Lung microvascular endothelial cell (primary cell): Measurements from ENCODE around the gene C2CD3. TPM values are rescaled to one million over a fixed set of nuclear protein-coding genes. Genes with fewer than 3 reads are reported as not detected.
A peak's percentile ranks its signal among the peaks of the same experiment; 100 is the strongest.

ENCODE experiments used
- DNase-seq, 2 donors: peaks; one replicate each; pipeline versions ENCODE4 v3.0.0 to v3.0.0-alpha.2; 2010; ENCODE audit warnings: low read depth in 2 of 2
- total RNA-seq: library from RNA; depleted of rRNA; stranded (reverse); fragments of >200 nt; gene quantifications from 2 replicates; pipeline ENCODE4 v1.2.1, GENCODE V29; 2014

C2CD3 gene, protein sequence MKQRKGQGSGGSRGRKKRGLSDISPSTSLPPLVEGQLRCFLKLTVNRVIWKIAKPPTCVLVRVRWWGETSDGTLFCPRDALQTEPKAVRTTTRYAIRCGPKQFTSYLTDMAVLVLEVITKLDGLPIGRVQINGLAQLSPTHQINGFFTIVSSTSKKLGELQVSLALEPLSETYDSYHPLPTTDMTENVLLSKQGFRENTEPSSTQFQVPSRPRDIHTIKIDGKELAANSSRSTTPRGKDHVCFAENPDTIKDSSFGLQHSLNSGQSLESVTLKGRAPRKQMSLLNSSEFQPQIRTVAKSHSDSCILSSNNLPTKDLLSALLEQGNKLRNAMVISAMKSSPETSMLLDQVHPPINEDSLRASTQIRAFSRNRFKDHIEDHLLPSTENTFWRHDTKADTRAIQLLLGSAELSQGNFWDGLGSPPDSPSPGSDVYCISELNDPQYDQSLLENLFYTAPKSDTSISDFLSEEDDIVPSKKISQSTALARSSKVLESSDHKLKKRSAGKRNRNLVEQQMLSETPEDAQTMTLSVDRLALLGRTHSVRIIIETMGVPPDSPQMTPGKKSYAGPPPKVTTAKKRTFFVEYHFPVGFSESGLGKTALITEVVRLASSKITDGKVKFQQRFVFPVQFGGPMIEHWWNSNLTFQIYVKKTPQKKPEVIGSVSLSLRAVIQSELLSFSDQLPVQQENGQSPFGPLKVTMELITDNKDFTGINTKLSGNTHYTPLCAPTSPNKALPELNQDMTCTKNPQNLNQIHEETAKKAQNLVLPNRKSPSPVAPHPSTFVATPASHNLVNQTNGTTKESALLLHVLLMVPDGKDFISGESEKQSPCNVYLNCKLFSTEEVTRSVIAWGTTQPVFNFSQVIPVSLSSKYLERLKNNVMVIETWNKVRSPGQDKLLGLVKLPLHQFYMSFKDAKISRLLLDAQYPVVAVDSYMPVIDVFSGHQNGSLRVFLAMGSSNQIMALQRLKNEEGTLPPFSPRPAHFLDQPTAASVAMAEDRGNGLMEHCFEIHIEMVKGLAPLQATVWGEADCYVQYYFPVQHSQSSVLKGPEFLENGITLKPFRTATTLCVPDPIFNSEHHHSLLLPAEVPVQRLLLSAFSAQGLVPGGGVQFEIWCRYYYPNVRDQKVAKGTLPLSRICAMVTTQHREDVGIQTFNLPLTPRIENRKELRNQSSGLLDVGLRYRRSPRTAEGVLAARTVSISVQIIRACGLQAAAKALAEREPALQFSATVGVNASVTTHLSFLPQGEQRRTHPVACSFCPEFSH (N-terminal part only)
- total RNA-seq = 6.8 and 10.7 TPM in 2 replicates

GRCh38 chr11:74170694-74171629 is at the start of gene C2CD3, which contains the start of gene PPME1:
Gene C2CD3 (minus strand): TSS chr11:74171002. CDS start chr11:74170792, 210 bp downstream.
Gene PPME1 (plus strand): TSS chr11:74171289. CDS start chr11:74171422, 133 bp downstream.
- peak; percentile 98 to 100 for DNase-seq

DNA sequence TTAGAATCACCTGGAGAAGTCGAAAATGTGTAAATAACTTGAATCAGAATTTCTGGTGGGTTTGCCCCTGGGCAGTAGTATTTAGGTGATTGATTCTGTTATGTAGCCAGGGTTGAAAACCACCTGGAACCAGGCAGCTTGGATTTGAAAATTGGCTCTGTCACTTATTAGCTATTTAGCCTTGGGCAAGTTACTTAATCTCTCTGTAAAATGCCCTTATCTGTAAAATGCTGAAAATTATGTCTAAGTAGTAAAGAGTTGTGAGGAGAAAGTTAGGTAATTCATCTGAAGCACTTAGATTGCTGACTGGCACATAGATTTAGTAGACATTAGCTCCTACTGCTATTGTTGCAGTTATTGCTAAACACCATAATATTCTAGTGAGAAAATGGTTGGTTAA is 49.6 kb upstream of the C2CD3 start:
- DNase-seq = no peak

DNA sequence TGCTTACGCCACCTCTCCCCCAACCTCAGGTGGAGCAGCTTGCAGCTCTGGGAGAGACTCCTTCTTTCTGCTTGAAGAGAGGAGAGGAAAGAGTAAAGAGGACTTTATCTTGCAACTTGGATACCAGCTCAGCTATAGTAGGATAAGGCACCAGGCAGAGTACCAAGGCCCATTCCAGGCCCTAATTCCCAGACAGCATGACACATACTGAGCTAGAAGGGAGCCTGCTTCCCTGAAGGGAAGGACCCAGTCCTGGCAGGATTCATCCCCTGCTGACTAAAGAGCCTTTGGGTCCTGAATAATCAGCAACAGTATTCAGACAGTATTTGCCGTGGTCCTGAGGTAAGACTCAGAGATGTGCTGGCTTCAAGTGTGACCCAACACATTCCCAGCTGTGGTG is 41.7 kb upstream of the C2CD3 start:
- no peak for DNase-seq

- no peak for DNase-seq
Measured at GRCh38 chr11:74208507-74208906, 37.7 kb upstream of the C2CD3 start.

GRCh38 chr11:74206746-74207145 is 35.9 kb upstream of the C2CD3 start:
- DNase-seq = no peak

DNA sequence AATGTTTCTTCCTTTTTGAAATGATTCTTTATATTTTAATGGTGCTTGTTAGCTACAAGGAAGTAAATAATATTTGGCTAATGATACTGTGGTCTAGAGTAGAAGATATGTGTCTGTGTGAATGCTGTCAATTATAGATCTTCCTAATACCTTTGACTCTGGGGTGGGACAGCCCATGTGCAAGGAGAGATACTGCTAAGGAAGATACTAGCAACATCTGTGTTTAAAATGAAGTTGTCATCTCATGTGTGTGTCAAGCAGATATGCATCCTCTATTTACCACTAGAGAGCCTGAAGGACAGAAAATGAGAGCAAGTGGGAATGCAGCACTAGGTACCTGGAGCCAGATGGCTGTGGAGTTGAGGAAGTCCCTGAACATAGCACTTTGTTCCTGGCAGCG is 34.4 kb upstream of the C2CD3 start:
- no peak for DNase-seq

DNA sequence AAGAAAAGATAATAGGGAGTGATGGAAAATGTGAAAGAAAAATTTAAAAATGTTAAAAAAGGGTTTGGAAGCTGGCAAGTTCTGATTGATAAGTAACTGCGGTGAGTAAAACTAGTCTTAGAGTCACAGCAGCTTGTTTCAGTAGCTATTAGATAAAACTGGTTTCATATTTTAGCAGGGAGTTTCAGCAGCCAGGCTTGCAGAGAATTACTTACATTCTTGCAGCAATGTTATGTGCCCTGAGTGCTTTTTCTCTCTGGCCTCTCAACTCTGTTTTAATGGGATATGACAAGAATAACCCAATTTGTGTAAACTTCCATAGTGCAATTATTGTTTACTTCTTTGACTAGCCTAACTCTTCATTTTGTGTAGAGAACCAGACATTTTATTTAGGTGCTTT is 33.9 kb upstream of the C2CD3 start:
- no peak for DNase-seq

DNA sequence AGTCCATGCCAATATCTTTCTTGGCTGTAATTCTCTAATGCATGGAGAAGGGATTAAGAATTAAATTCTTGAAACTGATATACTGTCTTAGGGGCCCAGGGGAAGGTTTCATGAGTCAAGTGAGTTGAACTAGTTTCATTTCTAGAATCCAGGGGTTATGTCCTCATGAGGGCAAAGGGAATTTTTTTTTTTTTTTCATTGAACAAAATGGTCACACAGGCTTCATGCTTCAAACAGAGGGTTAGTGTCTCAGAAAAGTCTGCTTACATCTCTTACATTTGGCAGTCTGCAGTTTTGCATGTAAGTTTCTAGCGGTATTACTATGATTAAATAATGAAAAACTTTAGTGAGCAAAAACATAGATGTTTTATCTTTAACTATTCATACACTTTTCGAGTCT is 33.2 kb upstream of the C2CD3 start:
- no peak for DNase-seq

DNA sequence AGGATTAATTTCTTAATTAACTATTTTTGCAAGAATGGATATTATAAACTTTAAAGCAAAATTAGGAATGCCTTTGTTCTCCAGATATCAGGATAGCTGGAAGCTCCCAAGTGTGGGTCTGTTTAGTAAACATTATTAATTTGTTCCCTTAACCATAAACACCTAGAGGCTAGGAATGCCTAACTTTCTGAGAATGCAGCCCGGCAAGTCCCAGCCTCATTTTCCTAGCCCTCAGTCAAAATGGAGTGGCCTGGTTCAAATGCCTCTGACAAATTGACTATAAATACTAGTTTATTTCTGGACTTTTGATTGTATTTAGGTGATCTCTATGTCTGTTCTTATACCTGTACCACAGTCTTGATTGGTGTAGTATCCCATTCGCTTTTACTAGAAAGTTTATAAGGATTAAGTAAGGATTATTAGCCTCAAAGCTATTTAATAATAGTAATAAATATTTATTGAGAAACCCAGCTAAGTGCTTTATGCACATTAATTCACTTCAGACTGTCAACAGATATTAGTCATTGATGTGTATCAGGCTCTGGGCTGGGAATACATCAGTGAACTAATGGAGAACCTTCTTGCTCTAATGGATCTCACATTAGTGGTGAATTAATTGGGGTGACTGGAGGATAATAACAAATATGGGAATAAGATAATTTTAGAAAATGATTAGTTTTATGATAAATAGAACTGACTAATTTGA is 26.1 kb upstream of the C2CD3 start:
- DNase-seq = no peak

GRCh38 chr11:74195828-74196227 is 25.0 kb upstream of the C2CD3 start:
- peak in 1 of 2 donors; percentile 54 for DNase-seq

DNA sequence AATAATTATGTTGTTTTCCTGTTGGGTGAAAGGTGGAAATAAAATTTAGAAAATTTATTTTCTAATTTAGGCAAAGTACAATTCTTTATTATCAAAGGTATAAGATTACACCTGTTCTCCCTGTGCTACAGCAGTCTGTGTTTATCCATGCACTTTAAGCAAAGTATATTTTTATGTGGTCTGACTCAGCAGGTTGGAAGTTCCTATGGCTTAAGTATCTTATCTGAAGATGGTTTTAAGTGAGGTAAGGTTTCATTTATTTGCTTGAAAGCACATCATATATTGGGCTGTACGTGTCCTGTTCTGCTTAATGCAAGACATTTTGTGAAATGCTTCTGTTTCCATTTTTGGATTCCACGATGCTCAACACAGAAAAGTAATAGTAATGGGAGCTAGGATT is 14.9 kb upstream of the C2CD3 start:
- DNase-seq = no peak

GRCh38 chr11:74185285-74185684 is 14.5 kb upstream of the C2CD3 start:
- DNase-seq = no peak

- no peak for DNase-seq
Measured at GRCh38 chr11:74182635-74183034, 11.8 kb upstream of the C2CD3 start.

- peak in 1 of 2 donors; percentile 42 for DNase-seq
Measured at GRCh38 chr11:74179234-74180052, 8.6 kb upstream of the C2CD3 start.

DNA sequence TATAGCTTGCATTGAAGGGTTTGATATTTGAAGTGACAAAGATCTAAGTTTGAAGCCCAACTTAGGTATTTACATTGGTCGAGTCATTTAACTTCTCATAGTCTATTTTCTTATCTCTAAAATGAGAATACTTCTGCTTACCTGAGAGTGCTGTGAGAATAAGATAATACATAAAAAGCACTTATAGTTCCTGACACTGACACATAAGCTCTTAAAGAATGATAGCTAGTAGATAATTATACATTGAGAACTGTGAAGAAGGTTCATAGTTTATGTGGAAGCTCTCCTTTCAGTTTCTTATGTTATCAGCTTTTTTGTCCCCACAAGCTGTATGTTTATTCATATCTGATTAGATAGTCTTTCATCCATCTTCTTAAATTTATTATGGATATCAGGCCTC is 5.1 kb upstream of the C2CD3 start:
- no peak for DNase-seq

- peak in 1 of 2 donors; percentile 2 for DNase-seq
Measured at GRCh38 chr11:74171997-74172396, 1.2 kb upstream of the C2CD3 start.

- no peak for DNase-seq
Measured at GRCh38 chr11:74171630-74171968, 797 bp upstream of the C2CD3 start.

DNA sequence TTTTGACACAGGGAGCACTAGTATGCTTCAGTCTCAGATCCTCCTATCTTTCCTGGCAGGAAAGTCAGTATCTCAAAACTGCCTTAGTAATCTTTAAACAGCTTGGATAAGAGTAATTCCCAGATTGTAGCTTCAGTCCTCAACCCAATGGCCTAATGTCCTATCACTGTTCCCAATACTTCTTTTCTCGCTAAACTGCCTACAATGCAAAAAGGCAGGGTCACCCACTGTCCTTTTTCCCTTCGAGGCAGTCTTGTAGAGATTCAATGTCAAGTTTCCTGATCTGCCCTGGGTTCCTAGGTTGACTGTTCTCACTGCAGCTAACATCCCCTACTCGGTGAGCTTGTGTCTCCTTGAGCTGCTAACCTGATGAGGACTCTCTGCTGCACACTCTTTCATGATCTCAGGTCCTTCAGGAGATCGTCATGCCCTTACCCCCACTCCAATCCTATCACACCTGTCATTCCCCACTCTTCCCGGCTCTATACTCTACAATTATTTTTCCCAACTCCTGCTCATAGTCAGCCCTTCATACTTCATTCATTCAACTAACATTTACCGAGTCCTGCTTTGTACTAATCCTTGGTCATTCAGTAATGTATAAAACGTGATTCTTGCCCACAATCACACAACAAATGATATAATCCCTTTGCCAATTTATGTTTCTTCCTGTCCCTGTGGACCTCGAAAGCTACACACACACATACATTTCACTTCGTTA is 904 bp downstream of the C2CD3 start:
- DNase-seq = peak; percentile 5 to 38
